ENCODE data around the gene MIF.
"Not testable (repeated sequence)": the region's sequence is repeated elsewhere in the genome, so short reads cannot be mapped to it uniquely, and the experiment has no call there.

The MIF gene

GRCh38 chr22:23925020-23925606, 30.9 kb downstream of the MIF start:
- no peak for DNase-seq (ENCODE audit: extremely low spot score, insufficient read length, low read depth)
- no peak for FAIRE-seq

GRCh38 chr22:23926561-23926960, 32.4 kb downstream of the MIF start:
- no peak for FAIRE-seq
- no peak for DNase-seq (ENCODE audit: extremely low spot score, insufficient read length, low read depth)

- FAIRE-seq, result no peak
These were observed 44.3 kb downstream of the MIF start for GRCh38 chr22:23938328-23939016.

GRCh38 chr22:23939017-23939357, 44.8 kb downstream of the MIF start:
- no peak for FAIRE-seq

More at GRCh38 chr22:23938328-23939016, 44.3 kb downstream of the MIF start:
- DNase-seq (ENCODE audit: extremely low spot score, insufficient read length, low read depth), result no peak

GRCh38 chr22:23940166-23940565, 46.0 kb downstream of the MIF start:
- not testable (repeated sequence) for FAIRE-seq; DNase-seq (ENCODE audit: extremely low spot score, insufficient read length, low read depth)

More at GRCh38 chr22:23939017-23939357, 44.8 kb downstream of the MIF start:
- DNase-seq (ENCODE audit: extremely low spot score, insufficient read length, low read depth), result no peak

Data from GM18507 (cell line).